Karpas-422 (cell line): ENCODE data around the gene GNS. TPM values are rescaled to one million over a fixed set of nuclear protein-coding genes. Genes with fewer than 3 reads are reported as not detected.

Experiments
- DNase-seq: peaks from one replicate; pipeline ENCODE4 v3.0.0-alpha.2; 2015
- H2AFZ ChIP-seq: fragments of 200-600 bp; sonication (generic); 2 replicates; pipeline ENCODE4 v1.6.1; 2014; ENCODE audit warnings: antibody characterized with exemption, low read length, mixed read lengths
- H3K27ac ChIP-seq: fragments of 200-600 bp; sonication (generic); 2 replicates; pipeline ENCODE4 v1.5.1; 2014; ENCODE audit warnings: mild to moderate bottlenecking, low read length, moderate library complexity
- H3K27me3 ChIP-seq: fragments of 200-600 bp; sonication (generic); 2 replicates; pipeline ENCODE4 v1.6.1; 2014; ENCODE audit warnings: low read length, mixed read lengths
- H3K36me3 ChIP-seq: fragments of 200-600 bp; sonication (generic); 2 replicates; pipeline ENCODE4 v1.6.1; 2014; ENCODE audit warnings: low read length, mixed read lengths; ENCODE audit not compliant: insufficient read depth
- H3K4me1 ChIP-seq: fragments of 200-600 bp; sonication (generic); 2 replicates; pipeline ENCODE4 v1.6.1; 2014; ENCODE audit warnings: mild to moderate bottlenecking, low read length, mixed read lengths
- H3K4me2 ChIP-seq: fragments of 200-600 bp; sonication (generic); 2 replicates; pipeline ENCODE4 v1.6.1; 2014; ENCODE audit warnings: low read length, low read depth, mild to moderate bottlenecking; ENCODE audit not compliant: poor library complexity, severe bottlenecking
- H3K4me3 ChIP-seq: fragments of 200-600 bp; sonication (generic); 2 replicates; pipeline ENCODE4 v1.5.1; 2014; ENCODE audit warnings: mild to moderate bottlenecking, antibody characterized with exemption, low read length, mixed read lengths
- H3K79me2 ChIP-seq: fragments of 200-600 bp; sonication (generic); 2 replicates; pipeline ENCODE4 v1.6.1; 2014; ENCODE audit warnings: mild to moderate bottlenecking, low read length, mixed read lengths
- H3K9ac ChIP-seq: fragments of 200-600 bp; sonication (generic); 2 replicates; pipeline ENCODE4 v1.6.0; 2014; ENCODE audit warnings: low read length
- H3K9me2 ChIP-seq: fragments of 200-600 bp; sonication (generic), shearing (Covaris generic); replicated peaks from 2 replicates; pipeline ENCODE4 v1.6.0; 2014; ENCODE audit warnings: mild to moderate bottlenecking, low read length, moderate library complexity; ENCODE audit not compliant: insufficient read depth
- H3K9me3 ChIP-seq: fragments of 300-700, 200-600 bp; sonication (generic); 2 replicates; pipeline ENCODE4 v1.6.1; 2014; ENCODE audit warnings: low read length, mixed read lengths
- H4K20me1 ChIP-seq: fragments of 200-600 bp; sonication (generic); 2 replicates; pipeline ENCODE4 v1.6.1; 2014; ENCODE audit warnings: mild to moderate bottlenecking, antibody characterized with exemption, low read length, low read depth; ENCODE audit not compliant: insufficient read depth
- total RNA-seq: library from RNA; depleted of rRNA; stranded (reverse); fragments of >200 nt; shearing (Covaris generic); gene quantifications from 2 replicates; pipeline ENCODE4 v1.2.3, GENCODE V29; 2014; ENCODE audit warnings: low replicate concordance

GNS gene
- total RNA-seq, 1 experiment from 2014 or later: 49.5 TPM

- Histone ChIP-seq H3K36me3 (peaks cover 5% of the 10 kb centered on the region; the same call in 1 of the 2 replicates), H3K27me3 (no peaks in the 10 kb centered on the region), H3K4me1 (peaks cover 31% of the 10 kb centered on the region), H3K4me3 (no peak overlapping the region), H3K4me2 (no peak overlapping the region), H3K9ac (no peak overlapping the region), H3K27ac (no peak overlapping the region), H3K9me2 (no peaks in the 10 kb centered on the region), H3K9me3 (no peaks in the 10 kb centered on the region), H2AFZ (no peak overlapping the region), H3K79me2 (peaks cover 89% of the 10 kb centered on the region), H4K20me1 (peaks cover 6% of the 10 kb centered on the region; the same call in 1 of the 2 replicates)
- DNase-seq: peak; percentile 34
Observed at GRCh38 chr12:64681200-64682052, 77.8 kb downstream of the GNS start.

DNA sequence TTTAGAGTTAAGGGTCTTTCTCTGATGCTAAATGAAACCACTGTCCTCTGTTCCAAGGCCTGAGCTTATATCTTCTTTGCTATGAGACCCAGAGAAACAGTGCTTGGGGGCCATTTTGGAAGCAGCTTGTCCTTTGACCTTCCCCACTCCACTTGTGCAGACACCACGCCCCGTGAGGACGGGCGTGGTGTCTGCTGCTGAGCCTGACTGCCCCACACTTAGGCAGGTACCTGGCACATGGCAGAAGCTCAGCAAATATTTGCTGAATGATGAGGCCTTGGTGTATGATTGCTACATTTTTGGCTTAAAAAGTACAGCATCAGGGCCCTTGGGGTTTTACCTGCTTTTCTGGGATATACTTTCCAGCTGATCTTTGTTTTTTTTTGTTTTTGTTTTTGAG, 79.0 kb downstream of the GNS start:
- peaks cover 91% of the 10 kb centered on the region for H3K79me2 ChIP-seq

DNA sequence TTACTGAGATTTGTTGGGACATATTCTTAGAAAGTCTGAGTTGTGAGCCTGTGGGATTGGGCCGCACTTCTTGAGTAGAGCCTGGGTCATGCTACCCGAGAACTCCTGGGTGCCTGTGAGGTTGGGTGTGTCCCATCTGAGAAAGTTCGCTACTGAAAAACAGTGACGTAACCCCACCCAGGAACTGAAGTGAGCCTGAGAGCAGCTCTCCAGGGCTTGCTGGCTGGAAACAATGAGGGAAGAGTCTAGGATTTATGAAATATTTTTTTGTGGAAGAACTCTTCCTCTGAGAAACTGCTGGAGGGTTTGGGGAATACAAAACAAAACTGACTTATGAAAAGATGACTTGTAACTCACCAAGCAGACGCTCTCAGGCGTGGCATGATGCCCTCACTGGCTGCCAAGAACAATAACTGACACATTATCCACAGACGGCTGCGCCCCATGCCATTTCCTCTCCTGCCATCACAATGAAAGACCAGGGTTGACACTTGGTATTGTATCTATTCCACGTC, 79.7 kb downstream of the GNS start:
- Histone ChIP-seq H3K9me2 (no peaks in the 10 kb centered on the region), H3K9me3 (no peaks in the 10 kb centered on the region), H3K36me3 (no peaks in the 10 kb centered on the region), H3K27ac (no peak overlapping the region), H3K4me1 (peaks cover 36% of the 10 kb centered on the region), H3K4me3 (no peak overlapping the region), H3K9ac (no peak overlapping the region), H3K4me2 (no peak overlapping the region), H3K79me2 (peaks cover 93% of the 10 kb centered on the region), H4K20me1 (peaks cover 6% of the 10 kb centered on the region; the same call in 1 of the 2 replicates), H3K27me3 (no peaks in the 10 kb centered on the region), H2AFZ (no peak overlapping the region)
- DNase-seq: peak; percentile 40

More for the DNA sequence above, 79.0 kb downstream of the GNS start:
- peak; percentile 36 for DNase-seq
- H3K4me1 ChIP-seq: peaks cover 35% of the 10 kb centered on the region
- no peaks in the 10 kb centered on the region for H3K36me3 ChIP-seq
- peaks cover 6% of the 10 kb centered on the region; the same call in 1 of the 2 replicates for H4K20me1 ChIP-seq
- H3K9me2 ChIP-seq: no peaks in the 10 kb centered on the region
- no peak overlapping the region for H3K9ac ChIP-seq
- H3K4me2 ChIP-seq: no peak overlapping the region
- H3K27me3 ChIP-seq: no peaks in the 10 kb centered on the region
- H3K27ac ChIP-seq: no peak overlapping the region
- no peak overlapping the region for H2AFZ ChIP-seq
- H3K9me3 ChIP-seq: no peaks in the 10 kb centered on the region
- no peak overlapping the region for H3K4me3 ChIP-seq

DNA sequence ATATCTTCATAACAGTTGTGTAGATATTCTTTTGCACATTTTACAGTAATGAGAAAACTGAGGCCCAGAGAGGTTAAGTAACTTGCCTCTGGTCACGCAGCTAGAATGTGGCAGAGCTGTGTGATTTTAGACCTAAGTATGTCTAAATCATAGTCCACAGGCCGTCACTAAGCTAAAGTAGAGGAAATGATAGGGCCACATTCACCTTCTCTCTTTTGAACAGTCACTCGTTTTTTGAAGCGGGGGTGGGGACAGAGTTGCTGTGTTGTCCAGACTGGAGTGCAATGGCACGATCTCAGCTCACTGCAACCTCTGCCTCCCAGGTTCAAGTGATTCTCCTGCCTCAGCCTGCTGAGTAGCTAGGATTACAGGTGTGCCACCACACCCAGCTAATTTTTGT, 80.4 kb downstream of the GNS start:
- Histone ChIP-seq H4K20me1 (peaks cover 6% of the 10 kb centered on the region), H3K9me2 (no peaks in the 10 kb centered on the region), H3K27ac (no peak overlapping the region)

GRCh38 chr12:64678248-64678647, 81.0 kb downstream of the GNS start:
- no peak overlapping the region for H3K4me2 ChIP-seq
- peaks cover 95% of the 10 kb centered on the region for H3K79me2 ChIP-seq
- H3K9me2 ChIP-seq: no peaks in the 10 kb centered on the region
- peaks cover 6% of the 10 kb centered on the region for H4K20me1 ChIP-seq
- no peak overlapping the region for H3K4me3 ChIP-seq
- DNase-seq: peak; percentile 43
- no peak overlapping the region for H3K9ac ChIP-seq
- no peaks in the 10 kb centered on the region for H3K27me3 ChIP-seq
- peaks cover 49% of the 10 kb centered on the region for H3K4me1 ChIP-seq
- no peak overlapping the region for H3K27ac ChIP-seq
- H3K9me3 ChIP-seq: no peaks in the 10 kb centered on the region
- H3K36me3 ChIP-seq: no peaks in the 10 kb centered on the region
- H2AFZ ChIP-seq: no peak overlapping the region

More for the DNA sequence above, 80.4 kb downstream of the GNS start:
- H3K4me2 ChIP-seq: no peak overlapping the region
- H2AFZ ChIP-seq: no peak overlapping the region
- H3K9ac ChIP-seq: no peak overlapping the region
- no peaks in the 10 kb centered on the region for H3K27me3 ChIP-seq
- H3K36me3 ChIP-seq: no peaks in the 10 kb centered on the region
- no peak overlapping the region for H3K4me3 ChIP-seq
- no peaks in the 10 kb centered on the region for H3K9me3 ChIP-seq
- peaks cover 44% of the 10 kb centered on the region for H3K4me1 ChIP-seq
- DNase-seq: no peak
- H3K79me2 ChIP-seq: peaks cover 95% of the 10 kb centered on the region

DNA sequence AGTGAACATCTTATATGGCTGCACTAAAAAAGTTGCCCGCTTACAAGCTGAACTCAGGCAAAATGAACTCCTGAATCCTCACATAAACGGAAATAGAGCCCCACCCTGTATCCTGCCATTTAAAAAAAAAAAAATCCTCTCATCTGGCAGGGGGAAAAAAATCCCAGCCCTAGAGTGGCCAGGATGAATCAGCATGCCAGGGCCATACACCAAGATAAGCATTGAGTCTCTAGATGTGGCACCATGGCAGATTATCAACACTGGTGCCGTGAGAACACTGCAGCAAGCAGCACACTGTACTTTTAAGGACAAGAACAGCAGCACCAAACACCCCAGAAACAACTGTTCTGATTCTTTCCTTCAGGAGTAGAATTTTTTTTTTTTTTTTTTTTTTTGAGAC, 83.4 kb downstream of the GNS start:
- H3K79me2 ChIP-seq: peaks cover 94% of the 10 kb centered on the region
- peak; percentile 40 for DNase-seq

DNA sequence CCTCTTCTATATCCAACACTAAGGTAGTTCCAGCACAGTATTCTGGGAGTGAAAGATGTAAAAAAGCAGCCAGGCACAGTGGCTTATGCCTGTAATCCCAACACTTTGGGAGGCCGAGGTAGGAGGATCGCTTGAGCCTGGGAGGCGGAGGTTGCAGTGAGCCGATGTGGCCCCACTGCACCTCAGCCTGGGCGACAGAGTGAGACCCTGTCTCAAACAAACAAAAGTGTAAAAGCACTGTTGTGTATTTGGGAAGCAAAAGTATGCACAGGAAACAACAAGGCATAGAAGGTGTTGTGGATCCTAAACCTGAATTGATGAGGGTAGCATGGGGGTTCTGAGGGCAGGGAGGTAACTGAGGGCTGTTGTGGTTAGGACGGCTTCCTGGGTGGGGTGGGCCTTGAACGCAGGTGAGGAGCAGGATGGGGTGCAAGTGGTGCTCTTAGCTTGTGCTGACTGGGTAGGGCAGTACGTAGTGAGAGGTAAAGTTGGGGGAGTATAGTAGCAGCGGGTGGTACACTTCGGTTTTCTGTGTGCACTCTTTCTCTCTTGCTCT, 84.8 kb downstream of the GNS start:
- no peaks in the 10 kb centered on the region for H3K9me3 ChIP-seq
- H3K4me3 ChIP-seq: no peak overlapping the region
- H3K36me3 ChIP-seq: no peaks in the 10 kb centered on the region
- H3K9me2 ChIP-seq: no peaks in the 10 kb centered on the region
- H3K9ac ChIP-seq: no peak overlapping the region
- peaks cover 94% of the 10 kb centered on the region for H3K79me2 ChIP-seq
- H3K4me1 ChIP-seq: peaks cover 75% of the 10 kb centered on the region
- H3K4me2 ChIP-seq: no peak overlapping the region
- no peak overlapping the region for H2AFZ ChIP-seq
- H4K20me1 ChIP-seq: peaks cover 6% of the 10 kb centered on the region
- no peak for DNase-seq
- peak overlapping the region; percentile 81 for H3K27ac ChIP-seq
- H3K27me3 ChIP-seq: no peaks in the 10 kb centered on the region

More for the DNA sequence above, 83.4 kb downstream of the GNS start:
- Histone ChIP-seq H3K4me3 (no peak overlapping the region), H2AFZ (no peak overlapping the region), H4K20me1 (peaks cover 6% of the 10 kb centered on the region), H3K4me1 (peaks cover 67% of the 10 kb centered on the region), H3K9ac (no peak overlapping the region), H3K36me3 (no peaks in the 10 kb centered on the region), H3K4me2 (no peak overlapping the region), H3K9me2 (no peaks in the 10 kb centered on the region), H3K9me3 (no peaks in the 10 kb centered on the region), H3K27me3 (no peaks in the 10 kb centered on the region), H3K27ac (peak overlapping the region; percentile 33)

- H2AFZ ChIP-seq: no peak overlapping the region
- no peaks in the 10 kb centered on the region for H3K9me3 ChIP-seq
- H3K27ac ChIP-seq: peak overlapping the region; percentile 81
- peaks cover 6% of the 10 kb centered on the region for H4K20me1 ChIP-seq
- H3K4me3 ChIP-seq: peak overlapping the region; percentile 11; the same call in 1 of the 2 replicates
- H3K9me2 ChIP-seq: no peaks in the 10 kb centered on the region
- H3K79me2 ChIP-seq: peaks cover 94% of the 10 kb centered on the region
- peak overlapping the region; percentile 45 for H3K4me2 ChIP-seq
- no peaks in the 10 kb centered on the region for H3K36me3 ChIP-seq
- peak overlapping the region; percentile 25 for H3K9ac ChIP-seq
- H3K27me3 ChIP-seq: no peaks in the 10 kb centered on the region
- DNase-seq: peak; percentile 56
- H3K4me1 ChIP-seq: peaks cover 80% of the 10 kb centered on the region
Observed at GRCh38 chr12:64673490-64674169, 85.6 kb downstream of the GNS start.
